ENCODE measurements around the gene CDCP2.
"Not testable (repeated sequence)": the region's sequence is repeated elsewhere in the genome, so short reads cannot be mapped to it uniquely, and the experiment has no call there.

Gene CDCP2

GRCh38 chr1:54168206-54168965 is 15.6 kb upstream of the CDCP2 start:
- no peak for DNase-seq (ENCODE audit: low read depth in 2 of 2)

GRCh38 chr1:54167422-54168139 is 14.8 kb upstream of the CDCP2 start:
- DNase-seq (ENCODE audit: low read depth in 2 of 2), result no peak

- not testable (repeated sequence) for DNase-seq (ENCODE audit: low read depth in 2 of 2)
Measured at GRCh38 chr1:54166357-54166756, 13.6 kb upstream of the CDCP2 start.

GRCh38 chr1:54165146-54165545 is 12.3 kb upstream of the CDCP2 start:
- no peak for DNase-seq (ENCODE audit: low read depth in 2 of 2)

- no peak for DNase-seq (ENCODE audit: low read depth in 2 of 2)
Measured at GRCh38 chr1:54163573-54163972, 10.8 kb upstream of the CDCP2 start.

GRCh38 chr1:54163051-54163450 is 10.3 kb upstream of the CDCP2 start:
- DNase-seq (ENCODE audit: low read depth in 2 of 2), result no peak

- no peak for DNase-seq (ENCODE audit: low read depth in 2 of 2)
Measured at GRCh38 chr1:54161495-54162168, 8.8 kb upstream of the CDCP2 start.

GRCh38 chr1:54160351-54160750 is 7.6 kb upstream of the CDCP2 start:
- no peak for DNase-seq (ENCODE audit: low read depth in 2 of 2)

GRCh38 chr1:54159733-54160316 is 7.0 kb upstream of the CDCP2 start:
- DNase-seq (ENCODE audit: low read depth in 2 of 2), result no peak

GRCh38 chr1:54158071-54158470 is 5.3 kb upstream of the CDCP2 start:
- no peak for DNase-seq (ENCODE audit: low read depth in 2 of 2)

GRCh38 chr1:54157401-54157800 is 4.6 kb upstream of the CDCP2 start:
- DNase-seq (ENCODE audit: low read depth in 2 of 2), result no peak

GRCh38 chr1:54156986-54157385 is 4.2 kb upstream of the CDCP2 start:
- DNase-seq (ENCODE audit: low read depth in 2 of 2), result no peak

GRCh38 chr1:54156201-54156600 is 3.4 kb upstream of the CDCP2 start:
- DNase-seq (ENCODE audit: low read depth in 2 of 2), result no peak

- DNase-seq (ENCODE audit: low read depth in 2 of 2), result no peak
Measured at GRCh38 chr1:54153535-54154439, 987 bp upstream of the CDCP2 start.

GRCh38 chr1:54151013-54151412 is 1.8 kb downstream of the CDCP2 start:
- DNase-seq (ENCODE audit: low read depth in 2 of 2), result no peak

- no peak for DNase-seq (ENCODE audit: low read depth in 2 of 2)
Measured at GRCh38 chr1:54149734-54150133, 3.1 kb downstream of the CDCP2 start.

GRCh38 chr1:54144366-54144765 is 8.4 kb downstream of the CDCP2 start:
- no peak for DNase-seq (ENCODE audit: low read depth in 2 of 2)

- no peak for DNase-seq (ENCODE audit: low read depth in 2 of 2)
Measured at GRCh38 chr1:54142146-54142900, 10.5 kb downstream of the CDCP2 start.

- no peak for DNase-seq (ENCODE audit: low read depth in 2 of 2)
Measured at GRCh38 chr1:54139711-54140110, 13.1 kb downstream of the CDCP2 start.

GRCh38 chr1:54138994-54139393 is 13.8 kb downstream of the CDCP2 start:
- DNase-seq (ENCODE audit: low read depth in 2 of 2), result no peak
